22Rv1 (cell line): ENCODE measurements around the gene CYP21A2.
"Not testable (repeated sequence)": the region's sequence is repeated elsewhere in the genome, so short reads cannot be mapped to it uniquely, and the experiment has no call there.

ENCODE experiments used
- CTCF ChIP-seq: fragments of 450-650 bp; IDR thresholded peaks from 2 replicates; pipeline ENCODE4 v1.5.1; 2017; ENCODE audit warnings: mild to moderate bottlenecking
- ZFX ChIP-seq: fragments of 450-650 bp; IDR thresholded peaks from 2 replicates; pipeline ENCODE4 v1.6.1; 2017; ENCODE audit warnings: antibody characterized with exemption, borderline replicate concordance

GRCh38 chr6:32005991-32006529 is 32.2 kb upstream of the CYP21A2 start:
- TF ChIP-seq CTCF, ZFX: not testable (repeated sequence)
